HG02943 (cell line): Measurements from ENCODE around the gene TRIM13.
"Not testable (repeated sequence)": the region's sequence is repeated elsewhere in the genome, so short reads cannot be mapped to it uniquely, and the experiment has no call there.

Source experiments
- ATAC-seq: cut with Tn5 transposase; IDR thresholded peaks from one replicate; pipeline ENCODE4 v1.9.1; 2021; ENCODE audit warnings: mild to moderate bottlenecking, low read depth, moderate library complexity; ENCODE audit not compliant: unreplicated experiment

The TRIM13 gene, protein sequence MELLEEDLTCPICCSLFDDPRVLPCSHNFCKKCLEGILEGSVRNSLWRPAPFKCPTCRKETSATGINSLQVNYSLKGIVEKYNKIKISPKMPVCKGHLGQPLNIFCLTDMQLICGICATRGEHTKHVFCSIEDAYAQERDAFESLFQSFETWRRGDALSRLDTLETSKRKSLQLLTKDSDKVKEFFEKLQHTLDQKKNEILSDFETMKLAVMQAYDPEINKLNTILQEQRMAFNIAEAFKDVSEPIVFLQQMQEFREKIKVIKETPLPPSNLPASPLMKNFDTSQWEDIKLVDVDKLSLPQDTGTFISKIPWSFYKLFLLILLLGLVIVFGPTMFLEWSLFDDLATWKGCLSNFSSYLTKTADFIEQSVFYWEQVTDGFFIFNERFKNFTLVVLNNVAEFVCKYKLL

DNA sequence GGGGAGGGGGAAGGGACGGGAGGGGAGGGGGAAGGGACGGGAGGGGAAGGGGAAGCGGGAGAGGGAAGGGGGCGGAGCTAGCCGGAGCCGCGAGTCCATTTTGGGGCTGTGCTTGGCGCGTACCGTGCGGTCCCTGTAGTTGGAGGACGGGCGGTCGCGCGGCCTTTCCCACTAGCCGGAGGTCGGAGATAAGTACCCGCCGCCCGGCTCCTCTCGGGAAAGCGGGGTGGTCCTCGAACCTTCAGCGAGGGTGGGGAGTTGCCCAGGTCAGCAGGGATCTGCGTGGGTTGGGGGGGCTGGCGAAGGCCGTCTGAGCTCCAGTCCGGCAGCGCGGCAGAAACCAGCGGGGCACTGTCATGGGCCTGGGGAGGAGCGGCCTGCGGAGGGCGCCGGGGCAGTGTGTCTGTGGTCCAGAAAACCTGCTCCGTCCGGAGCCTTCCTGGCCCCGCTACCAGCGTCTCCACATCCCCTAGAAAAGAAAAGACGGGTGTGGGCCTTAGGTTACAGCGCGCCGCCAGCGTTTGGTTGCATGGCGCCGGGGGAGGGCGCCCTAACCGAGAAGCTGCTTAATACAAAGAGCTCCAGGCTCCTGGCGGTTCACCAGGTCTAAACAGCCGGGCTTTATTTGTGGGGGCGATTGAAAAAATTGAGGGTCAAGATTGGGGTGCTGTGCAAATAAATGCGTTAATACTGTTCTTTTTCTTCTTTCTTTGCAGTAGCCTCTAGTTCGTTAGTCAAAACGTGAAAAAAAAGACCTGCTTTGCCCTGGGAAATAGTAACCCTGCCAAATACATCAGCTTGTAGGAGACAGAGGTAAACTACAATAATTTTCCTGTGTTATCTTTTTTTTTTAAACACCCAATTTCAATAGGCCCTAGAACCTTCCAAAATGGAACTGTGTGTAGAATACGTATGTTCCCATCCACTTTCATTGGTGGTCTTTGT is at the start of gene TRIM13:
Gene TRIM13, plus strand, starts transcription at position 92 of the 945 bp plus-strand sequence. CDS start 14,899 bp downstream, outside the sequence.
- peak; percentile 68 for ATAC-seq

DNA sequence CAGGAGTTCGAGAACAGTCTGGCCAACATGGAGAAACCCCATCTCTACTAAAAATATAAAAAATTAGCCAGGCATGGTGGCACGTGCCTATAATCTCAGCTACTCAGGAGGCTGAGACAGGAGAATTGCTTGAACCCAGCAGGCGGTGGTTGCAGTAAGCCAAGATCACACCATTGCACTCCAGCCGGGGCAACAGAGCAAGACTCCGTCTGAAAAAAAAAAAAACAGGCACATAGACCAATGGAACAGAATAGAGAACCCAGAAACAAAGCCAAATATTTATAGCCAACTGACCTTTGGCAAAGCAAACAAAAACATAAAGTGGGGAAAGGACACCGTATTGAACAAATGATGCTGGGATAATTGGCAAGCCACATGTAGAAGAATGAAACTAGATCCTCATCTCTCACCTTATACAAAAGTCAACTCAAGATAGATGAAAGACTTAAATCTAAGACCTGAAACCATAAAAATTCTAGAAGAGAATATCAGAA is 48.0 kb upstream of the TRIM13 start:
- not testable (repeated sequence) for ATAC-seq

DNA sequence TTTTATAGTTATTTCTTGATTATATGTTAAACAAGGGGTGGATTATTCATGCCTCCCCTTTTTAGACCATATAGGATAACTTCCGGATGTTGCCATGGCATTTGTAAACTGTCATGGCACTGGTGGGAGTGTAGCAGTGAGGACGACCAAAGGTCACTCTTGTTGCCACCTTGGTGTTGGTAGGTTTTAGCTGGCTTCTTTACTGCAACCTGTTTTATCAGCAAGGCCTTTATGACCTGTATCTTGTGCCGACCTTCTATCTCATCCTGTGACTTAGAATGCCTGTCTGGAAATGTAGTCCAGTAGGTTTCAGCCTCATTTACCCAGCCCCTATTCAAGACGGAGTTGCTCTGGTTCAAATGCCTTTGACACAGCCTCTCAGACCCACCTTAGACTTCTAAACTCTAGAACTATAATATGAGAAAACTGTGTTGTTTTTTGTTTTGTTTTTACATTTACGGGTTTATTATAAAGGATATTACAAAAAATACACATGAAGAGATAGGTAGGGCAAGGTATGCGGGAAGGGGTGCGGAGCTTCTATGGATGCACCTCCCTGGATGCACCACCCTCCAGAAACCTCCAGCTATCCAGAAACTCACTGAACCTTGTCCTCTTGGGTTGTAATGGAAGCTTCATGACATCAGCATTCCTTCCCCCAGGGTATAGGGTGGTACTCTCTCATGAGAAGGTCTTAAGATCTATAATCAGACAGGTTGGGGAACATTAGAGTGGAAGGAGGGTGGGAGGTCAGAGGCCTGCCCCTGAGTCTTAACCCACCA is 44.9 kb upstream of the TRIM13 start:
- no peak for ATAC-seq

DNA sequence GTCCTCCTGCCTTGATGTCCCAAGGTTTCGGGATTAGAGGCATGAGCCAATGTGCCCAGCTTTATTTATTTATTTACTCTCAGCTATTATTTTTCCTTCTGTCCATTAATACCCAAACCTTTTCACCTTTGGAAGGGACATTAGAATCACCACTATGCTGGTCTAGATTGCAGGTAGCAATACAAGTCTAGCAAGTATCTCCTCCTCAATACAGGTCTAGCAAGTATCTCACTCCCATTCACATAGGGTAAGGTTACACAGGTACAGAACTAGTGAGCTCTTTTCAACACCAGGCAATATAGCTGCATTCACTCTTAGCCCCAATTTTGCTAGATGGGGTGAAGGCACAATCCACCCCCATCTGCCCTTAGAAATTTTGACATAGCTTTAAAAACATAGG is 43.3 kb upstream of the TRIM13 start:
- ATAC-seq, result no peak

DNA sequence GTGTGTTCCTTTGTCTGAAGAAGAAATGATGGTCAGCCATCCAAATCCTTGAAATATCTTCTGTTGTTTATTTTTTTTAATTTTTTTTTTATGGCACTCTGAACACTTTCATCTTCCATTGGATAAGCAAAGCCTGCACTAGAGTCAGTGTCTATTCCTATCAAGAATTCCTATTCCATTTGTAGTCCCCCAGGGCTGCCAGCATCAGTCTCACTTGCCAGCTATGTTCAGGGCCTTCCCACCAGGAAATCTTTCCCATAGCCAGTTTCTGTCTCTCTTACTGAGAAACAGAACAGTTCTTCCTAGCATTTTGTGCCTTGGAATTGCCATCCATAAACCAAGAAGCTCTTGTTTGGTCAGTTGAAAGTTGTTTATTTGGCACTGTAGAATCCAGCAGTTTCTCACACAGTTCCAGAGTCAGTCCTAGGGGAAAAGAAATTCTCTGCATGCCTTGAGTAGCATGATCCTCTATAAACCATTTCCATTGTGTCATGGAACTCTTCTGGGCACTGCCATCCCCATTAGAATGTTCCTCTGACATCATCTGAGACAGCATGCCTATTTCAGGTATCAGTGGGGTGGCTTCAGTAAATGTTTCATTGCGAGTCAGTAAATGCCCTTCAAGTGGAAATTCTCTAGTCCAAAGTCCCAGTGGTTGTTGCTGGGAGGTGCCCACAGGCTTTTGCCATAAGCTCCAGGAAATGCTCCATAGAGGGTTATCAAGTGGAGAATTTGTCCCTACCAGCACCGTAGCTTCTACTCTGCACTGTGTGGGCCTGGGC is 42.0 kb upstream of the TRIM13 start:
- ATAC-seq, result no peak

DNA sequence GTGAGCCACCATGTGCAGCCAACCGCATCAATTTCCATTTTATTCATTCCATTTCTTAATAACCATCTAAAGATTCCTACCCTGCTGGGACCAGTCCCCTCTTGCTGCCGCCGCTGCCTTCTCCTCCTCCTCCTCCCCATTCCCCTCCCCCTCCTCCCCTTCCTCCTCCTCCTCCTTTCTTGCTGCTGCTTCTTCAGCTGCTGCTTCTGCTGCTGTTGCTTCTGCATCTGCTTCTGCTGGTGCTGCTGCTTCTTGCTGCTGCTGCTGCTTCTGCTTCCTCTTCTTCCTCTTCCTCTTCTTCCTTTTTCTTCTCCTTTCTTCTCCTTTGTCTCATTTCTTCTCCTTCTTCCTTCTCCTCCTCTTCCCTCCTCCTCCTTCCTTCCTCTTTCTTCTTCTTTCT is 40.7 kb upstream of the TRIM13 start:
- ATAC-seq, result no peak

DNA sequence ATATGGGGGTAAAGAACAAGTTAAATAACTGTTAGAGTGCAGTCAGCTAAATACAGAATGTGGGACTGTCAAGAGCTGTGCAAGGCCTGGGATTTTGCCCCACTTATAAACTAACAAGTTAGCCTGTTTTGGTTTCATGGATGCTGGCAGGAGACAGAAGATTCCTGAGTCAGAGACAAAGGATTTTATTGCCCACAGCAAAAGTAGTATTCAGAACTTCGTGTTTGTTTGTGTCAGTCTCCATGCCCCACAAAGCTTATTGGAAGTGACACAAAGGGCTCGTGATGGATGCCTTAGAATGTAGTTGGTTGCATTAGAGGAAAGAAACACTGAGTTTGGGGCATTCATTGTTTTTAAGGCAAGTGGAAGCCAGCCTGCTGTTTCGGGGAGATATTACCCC is 38.5 kb upstream of the TRIM13 start:
- ATAC-seq, result no peak

DNA sequence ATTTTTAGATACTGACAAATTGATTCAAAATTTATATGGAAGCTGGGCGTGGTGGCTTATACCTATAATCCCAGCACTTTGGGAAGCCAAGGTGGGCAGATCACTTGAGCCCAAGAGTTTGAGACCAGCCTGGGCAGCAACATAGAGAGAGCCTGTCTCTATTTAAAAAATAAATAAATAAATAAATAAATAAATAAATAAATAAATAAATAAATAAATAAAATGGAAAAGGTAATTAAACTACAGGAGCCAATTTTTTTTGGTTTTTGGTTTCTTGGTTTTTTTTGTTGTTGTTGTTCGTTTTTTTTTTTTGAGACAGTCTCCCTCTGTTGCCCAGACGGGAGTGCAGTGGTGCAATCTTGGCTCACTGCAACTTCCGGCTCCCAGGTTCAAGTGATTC is 29.4 kb upstream of the TRIM13 start:
- no peak for ATAC-seq

DNA sequence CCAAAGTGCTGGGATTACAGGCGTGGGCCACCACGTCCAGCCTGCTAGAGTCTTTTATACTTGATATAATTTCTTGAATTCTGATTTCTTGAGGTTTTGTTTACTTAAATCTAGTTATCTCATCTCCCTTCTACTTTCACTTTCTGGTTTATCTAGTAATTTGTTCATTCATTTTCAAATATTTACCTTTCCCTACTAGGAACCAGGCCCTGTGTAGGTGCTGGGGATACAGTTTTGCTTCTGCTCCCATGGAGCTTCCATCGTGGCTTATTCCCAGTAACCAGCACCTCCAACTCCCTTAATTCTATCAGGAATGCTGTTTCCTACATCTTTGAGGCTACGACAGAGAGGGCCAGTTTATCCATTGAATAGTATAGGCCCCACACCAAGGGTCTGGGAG is 24.1 kb upstream of the TRIM13 start:
- ATAC-seq, result no peak

DNA sequence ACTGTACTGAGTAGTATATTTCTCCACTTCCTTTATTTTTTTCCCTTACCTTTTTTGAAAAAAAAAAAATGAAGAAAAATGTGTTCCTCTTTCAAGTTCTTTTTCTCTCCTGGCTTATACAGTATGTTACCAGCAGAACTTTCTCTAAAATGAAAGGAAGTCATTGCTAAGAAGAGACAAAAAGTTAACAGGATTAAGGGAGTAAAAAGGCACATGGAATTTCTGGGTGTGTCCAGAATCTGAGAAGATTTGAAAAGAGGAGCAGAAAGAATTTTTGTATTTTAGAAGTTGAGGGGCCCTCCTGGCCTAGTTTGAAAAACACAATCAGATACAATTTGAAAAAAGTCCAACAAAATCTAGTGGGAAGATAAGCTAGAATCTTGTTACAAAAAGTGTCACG is 21.0 kb upstream of the TRIM13 start:
- no peak for ATAC-seq

DNA sequence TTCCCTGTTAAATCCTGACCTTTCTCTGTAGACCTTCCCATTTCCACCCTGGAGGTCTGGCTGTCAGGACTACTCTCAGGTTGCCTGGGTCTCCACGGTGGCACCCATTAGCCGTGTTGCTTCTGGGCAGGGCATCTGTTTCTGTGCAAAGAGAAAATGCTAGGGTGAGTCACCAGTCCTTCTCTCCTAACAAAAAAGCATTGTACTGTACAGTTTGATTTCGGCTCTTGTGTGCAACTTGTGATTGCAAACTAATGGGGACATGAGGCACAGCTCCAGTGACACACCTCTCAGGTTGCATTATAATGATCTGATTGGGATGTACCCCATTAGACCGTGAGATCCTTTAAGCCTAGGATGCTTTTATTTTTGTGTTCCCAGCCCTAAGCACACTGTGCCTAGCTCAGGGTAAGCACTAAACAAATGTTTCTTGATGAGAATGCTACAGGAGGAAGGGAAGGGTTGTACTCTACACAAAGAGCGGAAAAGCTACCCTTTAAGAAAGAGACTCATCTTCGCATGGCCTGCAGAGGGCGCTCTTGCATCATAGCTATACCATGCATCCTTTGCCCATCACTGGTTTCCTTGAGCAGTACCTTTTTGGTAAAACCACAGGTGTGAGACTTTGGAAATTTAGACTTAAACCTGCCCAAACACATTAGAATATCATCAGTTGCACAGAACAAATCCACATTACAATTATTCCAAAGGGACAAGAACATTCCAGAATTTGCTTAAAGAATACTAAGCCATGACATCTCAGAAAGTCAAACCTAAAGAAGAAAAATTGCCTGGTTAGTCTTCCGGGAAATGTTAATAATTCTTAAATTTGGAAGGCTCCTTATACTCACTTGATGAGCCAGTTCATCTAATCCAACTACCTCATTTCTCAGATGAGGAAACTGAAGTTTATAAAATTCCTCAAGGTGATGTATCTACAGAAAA is 20.3 kb upstream of the TRIM13 start:
- no peak for ATAC-seq

DNA sequence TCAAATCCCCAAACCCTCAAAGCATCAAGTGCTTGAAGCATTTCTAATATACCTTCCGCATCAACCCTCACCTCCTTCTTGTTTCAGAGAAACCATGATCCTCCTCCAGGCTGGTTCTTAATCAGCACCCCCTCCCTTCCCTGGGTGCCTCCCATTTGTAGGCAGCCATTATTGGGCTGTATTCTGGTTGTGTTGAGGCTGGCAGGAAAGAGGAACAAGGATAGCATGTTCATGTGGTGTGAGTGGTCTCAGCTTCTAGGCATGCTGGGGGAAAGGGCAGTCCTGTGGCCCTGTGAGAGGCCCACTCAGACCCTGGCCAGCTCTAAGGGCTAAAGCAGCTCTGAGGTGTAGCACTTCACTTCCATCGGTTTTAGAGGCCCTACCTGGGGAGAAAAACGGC is 18.9 kb upstream of the TRIM13 start:
- no peak for ATAC-seq

DNA sequence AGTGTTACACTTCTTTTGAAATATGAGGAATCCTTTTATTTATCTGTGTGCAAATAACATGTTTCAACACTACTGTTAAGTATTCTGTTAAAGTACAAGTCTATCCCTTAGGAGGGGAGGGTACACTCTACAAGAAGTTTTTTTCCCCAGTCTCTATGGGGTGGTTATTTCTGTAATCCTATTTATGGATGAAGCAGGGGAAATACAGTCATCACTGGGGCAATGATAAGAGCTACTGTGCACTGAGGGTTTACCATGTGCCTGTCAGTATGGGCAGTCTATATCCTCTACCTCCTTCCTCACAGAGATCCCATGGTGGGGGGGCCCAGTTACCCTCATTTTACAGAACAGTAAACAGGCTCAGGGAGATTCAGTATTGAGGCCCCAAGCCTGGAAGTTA is 16.6 kb upstream of the TRIM13 start:
- no peak for ATAC-seq

DNA sequence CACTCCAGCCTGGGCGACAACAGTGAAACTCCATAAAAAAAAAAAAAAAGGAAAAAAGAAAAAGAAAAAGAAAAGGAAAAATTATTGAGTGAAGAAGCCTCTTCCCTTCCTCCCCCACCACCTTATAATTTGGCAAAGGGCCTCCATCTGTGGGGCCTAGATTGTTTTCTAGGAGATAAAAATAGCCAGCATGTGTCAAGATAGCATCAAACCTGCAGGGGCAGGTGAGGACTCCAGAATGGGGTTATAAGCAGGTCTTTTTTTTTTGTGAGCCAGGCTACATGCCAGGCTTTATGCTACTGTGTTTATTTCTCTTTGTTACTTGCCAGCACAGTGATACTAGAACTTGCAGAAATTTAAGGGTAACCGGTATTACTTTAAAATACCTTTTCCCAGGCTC is 11.7 kb upstream of the TRIM13 start:
- ATAC-seq, result no peak

DNA sequence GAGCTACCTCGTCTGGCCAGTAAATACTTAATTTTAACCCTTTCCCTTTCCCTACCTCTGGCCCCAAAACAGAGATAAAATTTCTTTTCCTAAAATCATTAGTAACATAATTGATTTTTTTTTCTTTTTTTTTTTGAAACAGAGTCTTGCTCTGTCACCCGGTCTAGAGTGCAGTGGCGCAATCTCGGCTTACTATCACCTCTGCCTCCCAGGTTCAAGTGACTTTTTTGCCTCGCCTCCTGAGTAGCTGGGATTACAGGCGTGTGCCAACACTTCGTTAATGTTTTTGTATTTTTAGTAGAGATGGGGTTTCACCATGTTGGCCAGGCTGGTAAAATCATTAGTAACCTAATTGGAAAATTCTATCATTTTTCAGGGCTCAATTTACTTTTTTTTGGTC is 10.4 kb upstream of the TRIM13 start:
- no peak for ATAC-seq

DNA sequence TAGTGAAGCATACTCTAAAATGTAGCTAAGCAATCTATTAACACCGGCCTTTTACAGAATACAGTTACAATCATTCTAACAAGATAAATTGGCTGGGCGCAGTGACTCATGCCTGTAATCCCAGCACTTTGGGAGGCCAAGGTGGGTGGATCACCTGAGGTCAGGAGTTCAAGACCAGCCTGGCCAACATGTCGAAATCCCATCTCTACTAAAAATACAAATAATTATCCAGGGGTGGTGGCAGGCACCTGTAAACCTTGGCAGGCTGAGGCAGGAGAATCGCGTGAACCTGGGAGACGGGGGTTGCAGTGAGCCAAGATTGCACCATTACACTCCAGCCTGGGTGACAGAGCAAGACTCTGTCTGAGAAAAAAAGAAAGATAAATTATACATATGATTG is 6.2 kb upstream of the TRIM13 start:
- ATAC-seq, result not testable (repeated sequence)

DNA sequence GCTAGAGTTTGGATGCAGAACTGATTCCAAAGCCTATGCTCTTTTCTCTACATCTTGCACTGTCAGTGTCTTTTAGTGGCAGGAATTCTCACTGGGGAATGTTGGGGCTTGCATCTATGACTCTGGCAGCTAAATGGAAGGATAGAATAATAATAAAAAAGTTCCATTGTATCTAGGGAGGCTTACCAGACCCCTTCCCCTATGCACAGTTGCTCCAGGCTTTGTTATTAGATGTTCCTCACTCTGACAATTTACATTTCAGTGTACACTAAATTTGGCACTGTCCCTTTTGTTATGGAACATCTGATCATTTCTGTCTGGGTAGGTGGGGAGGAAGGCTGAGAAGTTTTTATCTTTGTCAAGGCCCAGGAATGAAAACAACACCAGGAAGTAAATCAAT is 3.7 kb upstream of the TRIM13 start:
- ATAC-seq, result no peak

DNA sequence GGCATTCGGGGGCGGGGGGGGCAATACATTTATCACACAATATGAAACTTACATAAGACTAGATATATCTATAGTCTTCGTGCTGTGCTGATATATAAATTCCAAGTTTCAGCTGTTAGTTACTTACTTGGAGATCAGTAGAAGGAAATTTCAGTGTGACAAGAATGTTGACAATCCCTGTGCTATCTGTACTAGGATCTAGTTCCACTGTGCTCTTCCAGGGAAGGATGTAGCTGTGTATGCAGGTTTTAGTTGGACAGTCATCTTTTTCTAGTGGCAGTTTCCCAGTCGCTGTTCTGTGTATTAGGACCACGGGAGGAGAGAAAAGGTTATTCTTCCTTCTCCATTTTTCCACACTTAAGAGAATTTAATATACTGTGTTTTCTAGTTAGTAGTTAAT is 3.2 kb upstream of the TRIM13 start:
- ATAC-seq, result no peak

DNA sequence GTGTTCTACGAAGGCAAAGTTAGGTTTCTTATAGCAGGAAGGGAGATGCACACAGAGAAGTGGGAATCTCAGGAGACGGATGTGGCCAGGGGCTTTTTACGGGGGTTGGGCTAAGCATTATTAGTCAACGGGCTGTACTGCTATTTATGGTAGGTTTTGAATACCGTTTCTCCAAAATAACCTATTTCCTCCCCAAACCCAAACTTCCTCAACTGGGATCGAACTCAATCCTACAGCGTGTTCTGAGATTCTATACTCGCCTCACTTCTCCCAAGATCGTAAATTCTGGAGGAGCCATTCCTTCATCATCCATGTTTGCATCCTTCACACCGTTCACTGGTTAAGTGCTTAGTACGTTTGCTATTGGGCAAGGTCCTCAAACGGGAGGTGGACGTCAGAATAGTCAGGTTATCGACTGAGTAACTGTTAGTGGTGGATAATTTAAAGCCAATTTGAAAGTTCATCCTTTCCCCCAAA is 1.2 kb upstream of the TRIM13 start:
- ATAC-seq, result no peak
